ENCODE measurements around the gene LEP.

The LEP gene

DNA sequence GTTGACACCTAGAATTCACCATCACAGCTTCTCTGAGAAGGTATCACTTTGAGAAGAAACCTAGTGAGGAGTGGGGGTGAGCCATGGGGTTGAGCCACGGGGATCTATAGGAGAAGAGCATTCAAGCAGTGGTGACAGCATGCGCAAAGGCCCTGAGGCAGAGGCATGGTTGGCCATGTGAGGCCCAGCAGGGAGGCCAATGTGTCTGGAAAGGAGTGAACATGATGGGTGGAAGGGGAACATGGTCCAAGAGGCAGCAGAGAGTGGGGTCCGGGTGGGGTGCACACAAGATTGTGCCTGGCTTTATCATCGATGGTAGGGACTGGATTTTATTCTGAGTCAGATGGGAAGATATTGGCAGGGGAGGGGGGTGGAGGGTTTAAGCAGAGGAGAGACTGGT lies 36.0 kb upstream of the LEP start:
- Mint-ChIP-seq H3K9me3 (no peaks in the 10 kb centered on the region), H3K4me1 (peaks cover 17% of the 10 kb centered on the region), H3K27me3 (peaks cover 59% of the 10 kb centered on the region), H3K4me3 (no peak overlapping the region), H3K27ac (ENCODE audit: low read depth) (no peak overlapping the region), H3K36me3 (ENCODE audit: insufficient read depth) (no peaks in the 10 kb centered on the region)
- DNase-seq (ENCODE audit: low spot score in 2 of 2) (no peak), ATAC-seq (replicated peaks; ENCODE audit: extremely low read depth, poor library complexity, severe bottlenecking) (no peak)

- Mint-ChIP-seq H3K36me3 (ENCODE audit: insufficient read depth) (no peaks in the 10 kb centered on the region), H3K27me3 (peaks cover 48% of the 10 kb centered on the region), H3K27ac (ENCODE audit: low read depth) (no peak overlapping the region), H3K9me3 (no peaks in the 10 kb centered on the region), H3K4me1 (peaks cover 18% of the 10 kb centered on the region), H3K4me3 (no peak overlapping the region)
- ATAC-seq (replicated peaks; ENCODE audit: extremely low read depth, poor library complexity, severe bottlenecking): no peak
- DNase-seq (ENCODE audit: low spot score in 2 of 2): no peak
These were observed 34.9 kb upstream of the LEP start for GRCh38 chr7:128206017-128206746.

GRCh38 chr7:128206747-128207500 lies 34.2 kb upstream of the LEP start:
- DNase-seq (ENCODE audit: low spot score in 2 of 2) (no peak), ATAC-seq (replicated peaks; ENCODE audit: extremely low read depth, poor library complexity, severe bottlenecking) (no peak)
- Mint-ChIP-seq H3K27ac (ENCODE audit: low read depth) (no peak overlapping the region), H3K4me1 (peaks cover 12% of the 10 kb centered on the region), H3K36me3 (ENCODE audit: insufficient read depth) (no peaks in the 10 kb centered on the region), H3K4me3 (no peak overlapping the region), H3K9me3 (no peaks in the 10 kb centered on the region), H3K27me3 (peaks cover 40% of the 10 kb centered on the region)

- Mint-ChIP-seq H3K4me3 (no peak overlapping the region), H3K27me3 (peaks cover 33% of the 10 kb centered on the region), H3K4me1 (peaks cover 5% of the 10 kb centered on the region), H3K27ac (ENCODE audit: low read depth) (no peak overlapping the region), H3K9me3 (no peaks in the 10 kb centered on the region), H3K36me3 (ENCODE audit: insufficient read depth) (no peaks in the 10 kb centered on the region)
- no peak for DNase-seq (ENCODE audit: low spot score in 2 of 2)
- ATAC-seq (replicated peaks; ENCODE audit: extremely low read depth, poor library complexity, severe bottlenecking): no peak
These were observed 33.5 kb upstream of the LEP start for GRCh38 chr7:128207609-128208008.

DNA sequence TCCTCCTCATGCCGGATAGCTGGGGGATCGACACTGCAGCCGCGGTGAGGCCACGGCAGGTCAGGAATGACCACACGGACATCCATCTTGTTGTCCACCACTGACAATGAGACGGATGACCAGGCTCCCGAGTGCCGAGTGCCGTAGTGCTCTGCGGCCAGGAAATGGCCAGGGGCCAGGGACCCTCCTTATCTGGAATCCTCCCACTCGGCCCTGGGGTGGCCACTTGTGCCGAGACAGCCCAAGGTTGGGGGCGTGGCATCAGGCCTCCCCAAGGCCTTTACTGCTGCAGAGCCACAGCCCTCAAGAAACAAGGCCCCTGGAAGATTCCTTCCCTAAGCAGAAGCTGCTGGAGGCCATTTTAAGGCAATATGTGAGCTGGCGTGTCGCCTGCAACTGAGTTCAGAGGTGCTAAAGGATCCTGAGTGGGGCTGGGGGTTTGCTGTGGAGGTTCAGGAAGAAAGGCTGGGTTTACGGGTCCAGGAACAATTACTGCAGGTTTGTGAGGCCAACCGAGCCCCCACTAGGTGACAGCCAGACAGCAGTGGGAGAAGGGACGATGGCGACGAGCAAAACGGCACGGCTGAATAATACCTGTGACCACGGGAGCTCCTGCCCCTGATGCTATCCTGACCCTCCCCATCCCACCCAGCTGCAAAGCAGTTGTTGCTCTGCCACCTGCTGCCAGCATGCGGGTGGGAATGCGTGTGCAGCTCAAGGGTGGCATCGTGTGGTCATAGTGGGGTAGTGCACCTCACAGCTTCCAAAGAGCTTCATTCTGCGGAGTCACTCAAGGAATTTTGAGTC lies 31.6 kb upstream of the LEP start:
- peak; percentile 50 to 51 for DNase-seq (ENCODE audit: low spot score in 2 of 2)
- H3K27me3 Mint-ChIP-seq: peaks cover 23% of the 10 kb centered on the region
- peak; percentile 63 for ATAC-seq (replicated peaks; ENCODE audit: extremely low read depth, poor library complexity, severe bottlenecking)
- no peak overlapping the region for H3K4me3 Mint-ChIP-seq
- H3K27ac Mint-ChIP-seq (ENCODE audit: low read depth): peak overlapping the region; percentile 40
- H3K36me3 Mint-ChIP-seq (ENCODE audit: insufficient read depth): no peaks in the 10 kb centered on the region
- peaks cover 5% of the 10 kb centered on the region for H3K4me1 Mint-ChIP-seq
- no peaks in the 10 kb centered on the region for H3K9me3 Mint-ChIP-seq

GRCh38 chr7:128210036-128210347 lies 31.1 kb upstream of the LEP start:
- no peak overlapping the region for H3K4me3 Mint-ChIP-seq
- H3K4me1 Mint-ChIP-seq: peaks cover 5% of the 10 kb centered on the region
- H3K27me3 Mint-ChIP-seq: peaks cover 23% of the 10 kb centered on the region
- ATAC-seq (replicated peaks; ENCODE audit: extremely low read depth, poor library complexity, severe bottlenecking) (no peak), DNase-seq (ENCODE audit: low spot score in 2 of 2) (no peak)
- peak overlapping the region; percentile 40 for H3K27ac Mint-ChIP-seq (ENCODE audit: low read depth)
- no peaks in the 10 kb centered on the region for H3K36me3 Mint-ChIP-seq (ENCODE audit: insufficient read depth)
- no peaks in the 10 kb centered on the region for H3K9me3 Mint-ChIP-seq

GRCh38 chr7:128210590-128211570 lies 30.2 kb upstream of the LEP start:
- DNase-seq (ENCODE audit: low spot score in 2 of 2) (no peak), ATAC-seq (replicated peaks; ENCODE audit: extremely low read depth, poor library complexity, severe bottlenecking) (no peak)
- peaks cover 5% of the 10 kb centered on the region for H3K4me1 Mint-ChIP-seq
- no peak overlapping the region for H3K4me3 Mint-ChIP-seq
- H3K9me3 Mint-ChIP-seq: no peaks in the 10 kb centered on the region
- H3K27ac Mint-ChIP-seq (ENCODE audit: low read depth): no peak overlapping the region
- H3K27me3 Mint-ChIP-seq: peaks cover 14% of the 10 kb centered on the region
- no peaks in the 10 kb centered on the region for H3K36me3 Mint-ChIP-seq (ENCODE audit: insufficient read depth)

DNA sequence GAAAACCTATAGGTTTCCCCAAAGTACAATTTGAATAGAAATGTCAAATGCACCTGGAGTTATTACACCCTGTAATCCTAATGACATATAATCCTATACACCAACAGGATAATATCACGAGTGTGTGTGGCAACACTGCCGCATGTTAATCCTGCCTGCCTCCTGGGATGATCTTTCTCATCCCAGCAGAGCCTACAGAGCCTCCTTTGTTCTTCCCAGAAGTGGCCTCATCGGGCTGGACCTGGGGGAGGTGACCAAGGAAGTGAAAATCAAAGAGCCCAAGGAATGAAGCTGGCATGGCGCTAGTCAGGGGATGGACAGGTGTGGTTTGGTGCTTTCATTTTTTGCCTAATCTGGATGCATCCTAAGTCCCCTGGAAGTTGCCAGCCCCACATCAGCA lies 29.5 kb upstream of the LEP start:
- Mint-ChIP-seq H3K27me3 (peaks cover 12% of the 10 kb centered on the region), H3K27ac (ENCODE audit: low read depth) (no peak overlapping the region), H3K4me1 (peaks cover 5% of the 10 kb centered on the region), H3K4me3 (no peak overlapping the region), H3K36me3 (ENCODE audit: insufficient read depth) (no peaks in the 10 kb centered on the region), H3K9me3 (no peaks in the 10 kb centered on the region)
- no peak for DNase-seq (ENCODE audit: low spot score in 2 of 2)
- no peak for ATAC-seq (replicated peaks; ENCODE audit: extremely low read depth, poor library complexity, severe bottlenecking)

- peaks cover 5% of the 10 kb centered on the region for H3K4me1 Mint-ChIP-seq
These were observed 26.6 kb upstream of the LEP start for GRCh38 chr7:128214463-128214862.

GRCh38 chr7:128215281-128215680 lies 25.8 kb upstream of the LEP start:
- ATAC-seq (replicated peaks; ENCODE audit: extremely low read depth, poor library complexity, severe bottlenecking) (no peak), DNase-seq (ENCODE audit: low spot score in 2 of 2) (no peak)
- Mint-ChIP-seq H3K36me3 (ENCODE audit: insufficient read depth) (peaks cover 2% of the 10 kb centered on the region), H3K27me3 (peaks cover 18% of the 10 kb centered on the region), H3K9me3 (no peaks in the 10 kb centered on the region), H3K27ac (ENCODE audit: low read depth) (no peak overlapping the region), H3K4me1 (no peaks in the 10 kb centered on the region), H3K4me3 (no peak overlapping the region)

More at GRCh38 chr7:128214463-128214862, 26.6 kb upstream of the LEP start:
- H3K9me3 Mint-ChIP-seq: no peaks in the 10 kb centered on the region
- DNase-seq (ENCODE audit: low spot score in 2 of 2) (no peak), ATAC-seq (replicated peaks; ENCODE audit: extremely low read depth, poor library complexity, severe bottlenecking) (no peak)
- no peak overlapping the region for H3K4me3 Mint-ChIP-seq
- peaks cover 12% of the 10 kb centered on the region for H3K27me3 Mint-ChIP-seq
- peaks cover 2% of the 10 kb centered on the region for H3K36me3 Mint-ChIP-seq (ENCODE audit: insufficient read depth)
- no peak overlapping the region for H3K27ac Mint-ChIP-seq (ENCODE audit: low read depth)

DNA sequence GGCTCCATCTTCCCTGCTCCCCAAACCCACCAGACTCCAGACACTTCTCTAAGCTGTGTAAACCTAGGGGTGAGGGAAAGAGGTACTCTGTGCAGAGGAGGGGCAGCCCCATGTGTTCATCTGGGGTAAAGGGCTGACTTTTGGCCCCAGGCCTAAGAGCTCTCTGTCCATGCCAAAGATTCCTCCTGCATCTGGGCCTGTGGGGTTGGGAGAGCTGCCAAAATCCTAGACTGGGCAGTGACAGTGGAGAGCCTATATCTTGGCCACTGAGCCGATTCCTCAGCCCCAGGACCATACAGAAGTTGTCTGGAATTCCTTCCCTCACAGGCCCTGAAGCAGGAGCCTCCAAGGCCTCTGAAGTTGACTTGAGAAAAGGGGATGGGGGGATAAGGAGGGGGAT lies 25.3 kb upstream of the LEP start:
- DNase-seq (ENCODE audit: low spot score in 2 of 2) (no peak), ATAC-seq (replicated peaks; ENCODE audit: extremely low read depth, poor library complexity, severe bottlenecking) (no peak)
- no peak overlapping the region for H3K4me3 Mint-ChIP-seq
- H3K36me3 Mint-ChIP-seq (ENCODE audit: insufficient read depth): peaks cover 2% of the 10 kb centered on the region
- no peaks in the 10 kb centered on the region for H3K4me1 Mint-ChIP-seq
- H3K9me3 Mint-ChIP-seq: no peaks in the 10 kb centered on the region
- no peak overlapping the region for H3K27ac Mint-ChIP-seq (ENCODE audit: low read depth)
- peaks cover 22% of the 10 kb centered on the region for H3K27me3 Mint-ChIP-seq
